Stimulated activated CD8-positive, alpha-beta memory T cell treated with anti-CD3 and anti-CD28 coated beads, Interleukin-7, amount 100 ng/mL, for 1 hour (primary cell): ENCODE data around the gene ARID5B.
"Not testable (repeated sequence)": the region's sequence is repeated elsewhere in the genome, so short reads cannot be mapped to it uniquely, and the experiment has no call there.

Source experiments
- DNase-seq, 2 donors: peaks; one replicate each; pipeline ENCODE4 v3.0.0-alpha.2; 2020; ENCODE audit warnings: low read depth in 2 of 2

ARID5B gene

GRCh38 chr10:61900829-61901792 lies at the start of gene ARID5B:
Gene ARID5B (plus strand): TSS chr10:61901699. CDS start chr10:61901710, 11 bp downstream.
- DNase-seq, result no peak

GRCh38 chr10:61852261-61852660 lies 49.2 kb upstream of the ARID5B start:
- no peak for DNase-seq

GRCh38 chr10:61855771-61856170 lies 45.7 kb upstream of the ARID5B start:
- DNase-seq, result no peak

- DNase-seq, result no peak
Observed at GRCh38 chr10:61857746-61858145, 43.8 kb upstream of the ARID5B start.

GRCh38 chr10:61859786-61860185 lies 41.7 kb upstream of the ARID5B start:
- no peak for DNase-seq

- DNase-seq, result no peak
Observed at GRCh38 chr10:61860964-61861758, 40.3 kb upstream of the ARID5B start.

- DNase-seq, result no peak
Observed at GRCh38 chr10:61863981-61864380, 37.5 kb upstream of the ARID5B start.

GRCh38 chr10:61866700-61867368 lies 34.7 kb upstream of the ARID5B start:
- DNase-seq, result no peak

GRCh38 chr10:61867374-61867773 lies 34.1 kb upstream of the ARID5B start:
- DNase-seq, result not testable (repeated sequence)

GRCh38 chr10:61867817-61868216 lies 33.7 kb upstream of the ARID5B start:
- peak; percentile 4 to 33 for DNase-seq

GRCh38 chr10:61869041-61869675 lies 32.3 kb upstream of the ARID5B start:
- DNase-seq, result no peak

- no peak for DNase-seq
Observed at GRCh38 chr10:61869774-61870525, 31.5 kb upstream of the ARID5B start.

- DNase-seq, result no peak
Observed at GRCh38 chr10:61870526-61870895, 31.0 kb upstream of the ARID5B start.

GRCh38 chr10:61871487-61871886 lies 30.0 kb upstream of the ARID5B start:
- no peak for DNase-seq

GRCh38 chr10:61877887-61878739 lies 23.4 kb upstream of the ARID5B start:
- no peak for DNase-seq

- no peak for DNase-seq
Observed at GRCh38 chr10:61878740-61879068, 22.8 kb upstream of the ARID5B start.

GRCh38 chr10:61882621-61883370 lies 18.7 kb upstream of the ARID5B start:
- DNase-seq, result no peak

GRCh38 chr10:61883371-61884025 lies 18.0 kb upstream of the ARID5B start:
- no peak for DNase-seq

- DNase-seq, result no peak
Observed at GRCh38 chr10:61887772-61888171, 13.7 kb upstream of the ARID5B start.
